ENCODE results near the gene NSMF. TPM values are rescaled to one million over a fixed set of nuclear protein-coding genes. Genes with fewer than 3 reads are reported as not detected.

Gene NSMF
- total and polyA plus RNA-seq, 2 experiments from 2014 or later, result 73.0 to 107 TPM

DNA sequence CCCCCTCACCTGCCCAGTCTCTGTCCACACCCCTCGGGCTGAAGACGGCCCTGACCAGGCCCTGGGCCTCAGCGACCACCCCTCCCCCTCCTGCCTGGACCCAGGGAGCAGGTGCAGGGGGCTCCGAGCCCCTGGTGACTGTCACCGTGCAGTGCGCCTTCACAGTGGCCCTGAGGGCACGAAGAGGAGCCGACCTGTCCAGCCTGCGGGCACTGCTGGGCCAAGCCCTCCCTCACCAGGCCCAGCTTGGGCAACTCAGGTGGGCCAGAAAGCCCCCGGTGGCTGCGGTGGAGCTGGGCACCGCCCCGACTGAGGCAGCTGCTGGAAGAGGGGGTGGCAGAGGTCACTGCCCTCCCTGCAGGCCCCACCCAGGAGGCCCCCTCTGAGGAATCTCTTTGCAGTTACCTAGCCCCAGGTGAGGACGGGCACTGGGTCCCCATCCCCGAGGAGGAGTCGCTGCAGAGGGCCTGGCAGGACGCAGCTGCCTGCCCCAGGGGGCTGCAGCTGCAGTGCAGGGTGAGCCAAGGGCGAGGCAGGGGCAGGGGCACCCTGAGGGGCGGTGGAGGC lies 25.7 kb downstream of the NSMF start:
- TF ChIP-seq, protein P1, sequence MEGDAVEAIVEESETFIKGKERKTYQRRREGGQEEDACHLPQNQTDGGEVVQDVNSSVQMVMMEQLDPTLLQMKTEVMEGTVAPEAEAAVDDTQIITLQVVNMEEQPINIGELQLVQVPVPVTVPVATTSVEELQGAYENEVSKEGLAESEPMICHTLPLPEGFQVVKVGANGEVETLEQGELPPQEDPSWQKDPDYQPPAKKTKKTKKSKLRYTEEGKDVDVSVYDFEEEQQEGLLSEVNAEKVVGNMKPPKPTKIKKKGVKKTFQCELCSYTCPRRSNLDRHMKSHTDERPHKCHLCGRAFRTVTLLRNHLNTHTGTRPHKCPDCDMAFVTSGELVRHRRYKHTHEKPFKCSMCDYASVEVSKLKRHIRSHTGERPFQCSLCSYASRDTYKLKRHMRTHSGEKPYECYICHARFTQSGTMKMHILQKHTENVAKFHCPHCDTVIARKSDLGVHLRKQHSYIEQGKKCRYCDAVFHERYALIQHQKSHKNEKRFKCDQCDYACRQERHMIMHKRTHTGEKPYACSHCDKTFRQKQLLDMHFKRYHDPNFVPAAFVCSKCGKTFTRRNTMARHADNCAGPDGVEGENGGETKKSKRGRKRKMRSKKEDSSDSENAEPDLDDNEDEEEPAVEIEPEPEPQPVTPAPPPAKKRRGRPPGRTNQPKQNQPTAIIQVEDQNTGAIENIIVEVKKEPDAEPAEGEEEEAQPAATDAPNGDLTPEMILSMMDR (IDR thresholded peaks at IDR 0.05; ENCODE audit: low read depth, low read length), result no peak
- DNase-seq (ENCODE audit: low read depth in 1 of 2, low spot score in 1 of 2), result no peak
- H3K27me3 ChIP-seq, result no peaks in the 10 kb centered on the region
- no peak overlapping the region for H3K27ac ChIP-seq
- no peaks in the 10 kb centered on the region for H3K4me1 ChIP-seq (ENCODE audit: low read depth)
- no peaks in the 10 kb centered on the region for H3K36me3 ChIP-seq
- no peaks in the 10 kb centered on the region for H3K9me3 ChIP-seq (ENCODE audit: low read depth)
- H3K4me3 ChIP-seq, result no peak overlapping the region

DNA sequence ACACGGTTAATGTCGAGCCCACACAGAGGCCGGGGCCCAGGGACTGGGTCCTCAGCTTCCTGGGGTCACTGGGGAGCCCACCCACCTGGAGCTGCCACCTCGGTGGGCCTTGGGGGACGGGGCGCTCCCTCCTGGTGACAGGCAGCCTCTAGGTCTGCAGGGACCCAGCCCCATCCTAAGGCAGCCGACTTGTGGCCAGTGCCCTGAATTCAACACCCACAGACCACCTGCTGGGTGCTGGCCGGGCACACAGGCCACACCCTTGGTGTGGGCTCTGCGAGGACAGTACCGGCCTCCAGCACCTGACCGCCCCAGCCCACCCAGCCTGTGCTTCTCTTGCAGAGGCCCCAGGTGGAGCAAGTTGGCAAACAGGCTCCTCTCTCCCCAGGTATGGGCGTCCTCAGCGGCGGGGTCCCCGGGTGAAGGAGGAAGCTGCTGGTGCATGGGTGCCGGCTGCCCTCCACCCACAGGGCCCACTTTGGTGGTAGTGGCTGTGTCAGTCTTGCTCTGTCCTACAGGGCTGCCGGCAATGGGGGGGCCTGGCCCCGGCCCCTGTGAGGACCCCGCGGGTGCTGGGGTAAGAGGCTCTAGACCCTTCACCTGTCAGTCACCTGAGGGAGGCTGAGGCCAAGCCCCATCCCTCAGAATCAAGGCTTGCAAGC lies 26.3 kb downstream of the NSMF start:
- H3K36me3 ChIP-seq, result no peaks in the 10 kb centered on the region
- no peak for DNase-seq (ENCODE audit: low read depth in 1 of 2, low spot score in 1 of 2)
- H3K4me1 ChIP-seq (ENCODE audit: low read depth), result no peaks in the 10 kb centered on the region
- H3K4me3 ChIP-seq, result no peak overlapping the region
- TF ChIP-seq, protein P1 (IDR thresholded peaks at IDR 0.05; ENCODE audit: low read depth, low read length), result no peak
- no peaks in the 10 kb centered on the region for H3K9me3 ChIP-seq (ENCODE audit: low read depth)
- no peaks in the 10 kb centered on the region for H3K27me3 ChIP-seq
- no peak overlapping the region for H3K27ac ChIP-seq

DNA sequence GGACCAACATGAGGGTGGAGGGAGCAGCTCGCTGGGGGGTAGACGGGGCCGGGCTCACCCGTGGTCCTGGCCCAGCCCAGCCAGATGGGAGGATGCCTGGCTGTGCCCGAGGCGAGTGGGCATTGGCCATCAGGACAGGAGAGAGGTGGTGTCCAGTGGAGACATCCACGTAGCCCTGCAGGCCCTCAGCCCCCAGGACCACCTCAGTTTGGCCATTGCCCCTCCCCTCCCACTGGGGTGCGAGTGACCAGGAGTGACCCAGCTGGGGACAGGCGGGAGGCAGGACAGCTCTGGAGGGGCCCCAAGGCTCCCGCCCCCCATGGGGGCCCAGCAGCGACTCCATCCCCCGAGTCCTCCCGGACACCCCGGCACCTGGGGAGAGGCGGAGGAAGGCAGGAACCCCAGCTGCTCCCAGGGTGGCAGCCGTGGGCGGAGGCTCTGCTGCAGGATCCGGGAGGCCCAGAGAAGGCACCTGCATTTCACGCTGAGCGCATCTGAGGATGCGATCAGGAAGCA lies 27.7 kb downstream of the NSMF start:
- DNase-seq (ENCODE audit: low read depth in 1 of 2, low spot score in 1 of 2), result no peak
- TF ChIP-seq, protein P1 (IDR thresholded peaks at IDR 0.05; ENCODE audit: low read depth, low read length), result no peak
- H3K27me3 ChIP-seq, result no peaks in the 10 kb centered on the region
- no peaks in the 10 kb centered on the region for H3K4me1 ChIP-seq (ENCODE audit: low read depth)
- H3K27ac ChIP-seq, result no peak overlapping the region
- H3K9me3 ChIP-seq (ENCODE audit: low read depth), result no peaks in the 10 kb centered on the region
- H3K36me3 ChIP-seq, result no peaks in the 10 kb centered on the region
- no peak overlapping the region for H3K4me3 ChIP-seq

DNA sequence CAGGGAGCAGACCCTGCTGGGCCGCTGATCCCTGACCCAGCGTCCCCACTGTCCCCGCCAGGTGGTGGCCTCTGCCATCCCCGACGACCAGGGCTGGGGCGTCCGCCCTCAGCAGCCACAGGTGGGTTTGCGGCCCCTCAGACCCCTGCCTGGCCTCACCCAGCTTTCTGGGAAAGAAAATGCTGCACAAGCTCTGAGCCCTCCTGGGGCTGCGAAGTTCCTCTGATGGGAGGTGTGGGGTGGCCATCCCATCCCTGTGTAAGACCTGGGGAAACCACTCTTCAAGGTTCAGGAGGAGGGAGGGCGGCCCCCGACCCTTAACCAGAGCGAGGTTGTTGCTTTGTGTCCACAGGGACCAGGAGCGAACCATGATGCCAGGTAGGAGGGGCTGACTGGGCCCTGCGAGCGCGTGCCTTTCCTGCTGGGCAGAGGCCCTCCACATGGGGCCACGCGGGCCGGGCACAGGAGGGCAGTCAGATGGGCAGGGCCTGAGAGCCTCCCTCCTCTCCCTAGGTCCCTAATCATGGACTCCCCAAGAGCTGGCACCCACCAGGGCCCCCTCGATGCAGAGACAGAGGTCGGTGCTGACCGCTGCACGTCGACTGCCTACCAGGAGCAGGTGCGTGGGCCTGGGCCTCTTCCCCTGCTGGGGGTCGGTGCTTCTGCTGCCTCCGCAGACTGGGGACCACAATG lies 28.3 kb downstream of the NSMF start:
- H3K9me3 ChIP-seq (ENCODE audit: low read depth), result no peaks in the 10 kb centered on the region
- H3K27ac ChIP-seq, result no peak overlapping the region
- H3K27me3 ChIP-seq, result no peaks in the 10 kb centered on the region
- DNase-seq (ENCODE audit: low read depth in 1 of 2, low spot score in 1 of 2), result no peak
- no peaks in the 10 kb centered on the region for H3K36me3 ChIP-seq
- TF ChIP-seq, protein P1 (IDR thresholded peaks at IDR 0.05; ENCODE audit: low read depth, low read length), result no peak
- peaks cover 1% of the 10 kb centered on the region for H3K4me1 ChIP-seq (ENCODE audit: low read depth)
- H3K4me3 ChIP-seq, result no peak overlapping the region

DNA sequence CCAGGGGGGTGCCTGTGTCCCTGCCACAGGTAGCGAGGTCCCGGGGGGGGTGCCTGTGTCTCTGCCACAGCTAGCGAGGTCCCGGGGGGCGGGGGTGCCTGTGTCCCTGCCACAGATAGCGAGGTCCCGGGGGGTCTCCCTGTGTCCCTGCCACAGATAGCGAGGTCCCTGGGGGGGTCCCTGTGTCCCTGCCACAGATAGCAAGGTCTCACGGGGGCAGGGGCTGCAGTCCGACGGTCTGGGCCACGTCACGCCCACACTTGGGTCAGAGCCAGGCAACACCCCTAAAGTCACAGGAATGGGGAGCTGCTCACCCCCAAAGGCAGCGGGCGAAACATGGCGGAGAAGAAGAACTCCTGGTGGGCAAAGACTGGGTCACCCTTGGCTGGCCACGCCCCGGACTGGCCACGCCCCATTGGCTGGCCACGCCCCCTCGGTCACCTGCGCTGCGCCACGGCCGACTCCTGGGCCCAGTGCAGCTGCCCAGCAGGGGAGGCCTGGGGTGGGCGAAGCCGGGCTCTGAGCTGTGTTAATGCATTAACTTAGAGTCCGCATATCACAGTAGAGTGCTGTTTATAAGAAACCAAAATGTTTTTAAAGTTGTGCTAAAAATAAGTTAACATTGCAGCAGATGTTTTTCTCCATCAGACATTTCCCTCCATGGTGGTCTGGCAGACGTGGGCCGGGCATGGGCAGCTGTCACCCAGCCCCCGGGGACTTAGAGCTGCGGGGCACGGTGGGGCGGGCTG lies 29.0 kb downstream of the NSMF start:
- TF ChIP-seq, protein P1 (IDR thresholded peaks at IDR 0.05; ENCODE audit: low read depth, low read length), result no peak
- no peak overlapping the region for H3K4me3 ChIP-seq
- DNase-seq (ENCODE audit: low read depth in 1 of 2, low spot score in 1 of 2), result no peak

More for the DNA sequence above, 29.0 kb downstream of the NSMF start:
- Histone ChIP-seq H3K4me1 (ENCODE audit: low read depth) (peaks cover 9% of the 10 kb centered on the region), H3K9me3 (ENCODE audit: low read depth) (no peaks in the 10 kb centered on the region), H3K27me3 (no peaks in the 10 kb centered on the region), H3K27ac (no peak overlapping the region), H3K36me3 (no peaks in the 10 kb centered on the region)
